ENCODE measurements around the gene MZB1. TPM values are rescaled to one million over a fixed set of nuclear protein-coding genes. Genes with fewer than 3 reads are reported as not detected.

Gene MZB1
- total RNA-seq, 1 experiment from 2014 or later: 1.1 TPM

GRCh38 chr5:139377226-139377625 is 12.5 kb downstream of the MZB1 start:
- POLR2A ChIA-PET: no interaction called here
- H3K4me3 Mint-ChIP-seq: no peak overlapping the region
- no peak for TF ChIP-seq FOXP4 (CRISPR knock-in tag; IDR thresholded peaks at IDR 0.05)
- no peak for TF ChIP-seq CREM (CRISPR knock-in tag; IDR thresholded peaks at IDR 0.05)
- TF ChIP-seq E2F5 (CRISPR knock-in tag; IDR thresholded peaks at IDR 0.05): no peak
- no peak for TF ChIP-seq GTF2I (CRISPR knock-in tag; conservative IDR thresholded peaks at IDR 0.05)
- TF ChIP-seq RORB (CRISPR knock-in tag; IDR thresholded peaks at IDR 0.05): no peak
- H3K27me3 Mint-ChIP-seq (ENCODE audit: low read depth): no peaks in the 10 kb centered on the region
- H3K4me1 Mint-ChIP-seq: peaks cover 15% of the 10 kb centered on the region
- H3K27ac Mint-ChIP-seq: 0 out of 2 replicates have a peak overlapping the region, but pooled peaks have one; percentile 13
- no peak for ATAC-seq
- no peak for DNase-seq (ENCODE audit: low spot score)
- H3K36me3 Mint-ChIP-seq: peaks cover 11% of the 10 kb centered on the region
- no peaks in the 10 kb centered on the region for H3K9me3 Mint-ChIP-seq
- CTCF ChIA-PET: interaction anchor here (1.8 kb wide), 1 partner anchor 15 kb away, joined by 8 read pairs; no protein-coding TSS in a partner anchor

- POLR2A ChIA-PET: interaction anchor here (0.6 to 0.7 kb wide), 2 partner anchors 12 to 34 kb away, joined by 4 read pairs; no protein-coding TSS in a partner anchor
- TF ChIP-seq TCF7 (CRISPR knock-in tag; IDR thresholded peaks at IDR 0.05; ENCODE audit: low read depth) (no peak), STAT6 (CRISPR knock-in tag; conservative IDR thresholded peaks at IDR 0.05; ENCODE audit: low read depth) (no peak), FOXP1 (CRISPR knock-in tag; IDR thresholded peaks at IDR 0.05; ENCODE audit: borderline replicate concordance) (no peak), SP1 (CRISPR knock-in tag; conservative IDR thresholded peaks at IDR 0.05) (no peak), FOXP4 (CRISPR knock-in tag; IDR thresholded peaks at IDR 0.05) (no peak), ZNF423 (CRISPR knock-in tag; IDR thresholded peaks at IDR 0.05) (no peak), ATF1 (CRISPR knock-in tag; IDR thresholded peaks at IDR 0.05) (no peak), GABPB1 (CRISPR knock-in tag; IDR thresholded peaks at IDR 0.05) (no peak), ZBTB43 (CRISPR knock-in tag; IDR thresholded peaks at IDR 0.05) (no peak), OVOL2 (CRISPR knock-in tag; IDR thresholded peaks at IDR 0.05; ENCODE audit: borderline replicate concordance) (no peak), MXD4 (CRISPR knock-in tag; IDR thresholded peaks at IDR 0.05; ENCODE audit: borderline replicate concordance) (no peak), ZBTB21 (CRISPR knock-in tag; IDR thresholded peaks at IDR 0.05; ENCODE audit: borderline replicate concordance) (no peak)
- no peak for DNase-seq (ENCODE audit: low spot score)
- no peaks in the 10 kb centered on the region for H3K27me3 Mint-ChIP-seq (ENCODE audit: low read depth)
- peaks cover 15% of the 10 kb centered on the region for H3K4me1 Mint-ChIP-seq
- CTCF ChIA-PET: no interaction called here
- H3K9me3 Mint-ChIP-seq: no peaks in the 10 kb centered on the region
- no peak overlapping the region for H3K27ac Mint-ChIP-seq
- ATAC-seq: no peak
- H3K4me3 Mint-ChIP-seq: no peak overlapping the region
- peaks cover 18% of the 10 kb centered on the region for H3K36me3 Mint-ChIP-seq
Measured at GRCh38 chr5:139376364-139376763, 13.3 kb downstream of the MZB1 start.

All from WTC11 (cell line).